DOHH2 (cell line): ENCODE measurements around the gene RSPO1.

Experiments
- H3F3A ChIP-seq: fragments of 200-600 bp; sonication (generic), shearing (Covaris generic); 2 replicates; pipeline ENCODE4 v1.6.0; 2016; ENCODE audit warnings: antibody characterized with exemption, mild to moderate bottlenecking; ENCODE audit not compliant: control insufficient read depth, insufficient read depth
- H3K27ac ChIP-seq: fragments of 200-600 bp; sonication (generic); 2 replicates; pipeline ENCODE4 v1.5.1; 2014; ENCODE audit warnings: low read depth, mild to moderate bottlenecking, low read length, moderate library complexity
- H3K27me3 ChIP-seq: fragments of 200-600 bp; sonication (generic); 2 replicates; pipeline ENCODE4 v1.6.1; 2014; ENCODE audit warnings: mild to moderate bottlenecking, low read length, mixed read lengths; ENCODE audit not compliant: control insufficient read depth
- H3K36me3 ChIP-seq: fragments of 200-600 bp; sonication (generic); 2 replicates; pipeline ENCODE4 v1.6.1; 2014; ENCODE audit warnings: mild to moderate bottlenecking, low read length, moderate library complexity, mixed read lengths; ENCODE audit not compliant: control insufficient read depth
- H3K4me1 ChIP-seq: fragments of 200-600 bp; sonication (generic); 2 replicates; pipeline ENCODE4 v1.6.1; 2014; ENCODE audit warnings: mild to moderate bottlenecking, low read length, mixed read lengths; ENCODE audit not compliant: control insufficient read depth
- H3K4me2 ChIP-seq: fragments of 200-600 bp; sonication (generic); 2 replicates; pipeline ENCODE4 v1.6.0; 2014; ENCODE audit warnings: mild to moderate bottlenecking, low read length, moderate library complexity
- H3K4me3 ChIP-seq: fragments of 200-600 bp; sonication (generic); 2 replicates; pipeline ENCODE4 v1.5.1; 2014; ENCODE audit warnings: mild to moderate bottlenecking, low read length, mixed read lengths
- H3K79me2 ChIP-seq: fragments of 200-600 bp; sonication (generic); 2 replicates; pipeline ENCODE4 v1.6.1; 2014; ENCODE audit warnings: mild to moderate bottlenecking, low read length, mixed read lengths; ENCODE audit not compliant: control insufficient read depth
- H3K9me2 ChIP-seq: fragments of 200-600 bp; sonication (generic); replicated peaks from 2 replicates; pipeline ENCODE4 v1.6.1; 2014; ENCODE audit warnings: mild to moderate bottlenecking, low read length, mixed read lengths; ENCODE audit not compliant: control insufficient read depth
- H3K9me3 ChIP-seq: fragments of 200-600 bp; sonication (generic); 2 replicates; pipeline ENCODE4 v1.6.1; 2014; ENCODE audit warnings: antibody characterized with exemption, low read length, mixed read lengths; ENCODE audit not compliant: control insufficient read depth, insufficient read depth
- H4K20me1 ChIP-seq: fragments of 200-600 bp; sonication (generic); 2 replicates; pipeline ENCODE4 v1.6.0; 2014; ENCODE audit warnings: low read depth, mild to moderate bottlenecking, antibody characterized with exemption, low read length, moderate library complexity; ENCODE audit not compliant: control insufficient read depth, insufficient read depth
- EZH2phosphoT487 ChIP-seq: fragments of 200-600 bp; sonication (generic); IDR thresholded peaks from 2 replicates; pipeline ENCODE4 v1.6.1; 2017; ENCODE audit warnings: borderline replicate concordance, mild to moderate bottlenecking, antibody characterized with exemption, low read length, moderate library complexity, mixed read lengths
- TF ChIP-seq, protein P1 (sequence below): fragments of 200-600 bp; sonication (generic); IDR thresholded peaks from one replicate; pipeline ENCODE4 v1.5.1; 2014; ENCODE audit warnings: antibody characterized with exemption, mild to moderate bottlenecking, low read depth, low read length; ENCODE audit not compliant: poor library complexity, severe bottlenecking

RSPO1 gene

DNA sequence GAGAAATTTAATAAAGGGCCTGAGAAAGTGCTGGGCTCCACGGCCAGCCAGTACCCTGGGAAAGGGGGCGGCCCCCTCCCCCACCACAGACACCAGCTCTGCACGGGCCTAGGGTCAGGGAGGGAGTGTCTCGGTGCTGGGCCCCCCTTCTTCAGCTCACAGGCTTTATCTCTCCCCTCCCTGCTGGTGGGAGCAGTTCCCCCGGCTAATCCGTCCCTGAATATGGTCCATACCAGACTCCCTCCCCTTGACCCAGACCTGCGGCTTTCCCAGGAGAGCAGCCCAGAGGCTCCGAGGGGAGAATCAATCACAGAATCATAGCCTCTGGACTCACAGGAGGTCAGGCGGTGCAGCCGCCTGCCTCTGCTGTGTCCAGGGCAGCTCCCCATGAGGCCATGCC, 26.0 kb upstream of the RSPO1 start:
- no peaks in the 10 kb centered on the region for H3K27me3 ChIP-seq
- no peaks in the 10 kb centered on the region for H3K9me3 ChIP-seq
- H3K4me3 ChIP-seq, result no peak overlapping the region
- no peaks in the 10 kb centered on the region for H3K9me2 ChIP-seq
- no peaks in the 10 kb centered on the region for H3K79me2 ChIP-seq
- no peaks in the 10 kb centered on the region for H3K36me3 ChIP-seq
- no peaks in the 10 kb centered on the region for H3F3A ChIP-seq
- H3K27ac ChIP-seq, result no peak overlapping the region
- no peaks in the 10 kb centered on the region; the same call in 1 of the 2 replicates for H3K4me1 ChIP-seq
- no peak overlapping the region for H3K4me2 ChIP-seq
- TF ChIP-seq, protein P1, sequence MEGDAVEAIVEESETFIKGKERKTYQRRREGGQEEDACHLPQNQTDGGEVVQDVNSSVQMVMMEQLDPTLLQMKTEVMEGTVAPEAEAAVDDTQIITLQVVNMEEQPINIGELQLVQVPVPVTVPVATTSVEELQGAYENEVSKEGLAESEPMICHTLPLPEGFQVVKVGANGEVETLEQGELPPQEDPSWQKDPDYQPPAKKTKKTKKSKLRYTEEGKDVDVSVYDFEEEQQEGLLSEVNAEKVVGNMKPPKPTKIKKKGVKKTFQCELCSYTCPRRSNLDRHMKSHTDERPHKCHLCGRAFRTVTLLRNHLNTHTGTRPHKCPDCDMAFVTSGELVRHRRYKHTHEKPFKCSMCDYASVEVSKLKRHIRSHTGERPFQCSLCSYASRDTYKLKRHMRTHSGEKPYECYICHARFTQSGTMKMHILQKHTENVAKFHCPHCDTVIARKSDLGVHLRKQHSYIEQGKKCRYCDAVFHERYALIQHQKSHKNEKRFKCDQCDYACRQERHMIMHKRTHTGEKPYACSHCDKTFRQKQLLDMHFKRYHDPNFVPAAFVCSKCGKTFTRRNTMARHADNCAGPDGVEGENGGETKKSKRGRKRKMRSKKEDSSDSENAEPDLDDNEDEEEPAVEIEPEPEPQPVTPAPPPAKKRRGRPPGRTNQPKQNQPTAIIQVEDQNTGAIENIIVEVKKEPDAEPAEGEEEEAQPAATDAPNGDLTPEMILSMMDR, result no peak
- no peak for TF ChIP-seq EZH2phosphoT487
- no peaks in the 10 kb centered on the region for H4K20me1 ChIP-seq

DNA sequence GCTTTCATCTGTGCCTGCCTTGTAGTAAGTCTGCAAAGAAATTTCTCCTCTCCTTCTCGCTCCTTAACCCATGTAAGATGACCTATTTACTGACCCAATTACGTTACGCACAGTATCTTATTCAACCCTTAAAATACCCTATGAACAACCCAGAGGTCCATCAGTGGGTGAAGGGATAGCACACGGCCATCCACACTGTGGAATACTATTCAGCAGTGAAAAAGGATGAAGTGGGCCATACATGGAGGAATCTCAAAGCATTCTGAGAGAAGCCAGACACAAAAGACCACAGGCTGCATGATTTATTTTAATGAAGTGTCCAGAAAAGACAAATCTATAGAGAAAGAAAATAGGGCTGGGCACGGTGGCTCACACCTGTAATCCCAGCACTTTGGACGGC, 23.8 kb upstream of the RSPO1 start:
- H3K4me3 ChIP-seq, result no peak overlapping the region
- no peak overlapping the region for H3K27ac ChIP-seq
- no peaks in the 10 kb centered on the region for H3K36me3 ChIP-seq
- H3K9me2 ChIP-seq, result no peaks in the 10 kb centered on the region
- H3K79me2 ChIP-seq, result no peaks in the 10 kb centered on the region
- H3K9me3 ChIP-seq, result no peaks in the 10 kb centered on the region
- H3K4me2 ChIP-seq, result no peak overlapping the region
- H3F3A ChIP-seq, result no peaks in the 10 kb centered on the region
- H3K4me1 ChIP-seq, result no peaks in the 10 kb centered on the region; the same call in 1 of the 2 replicates
- TF ChIP-seq, protein P1, result no peak
- TF ChIP-seq EZH2phosphoT487, result no peak
- H3K27me3 ChIP-seq, result no peaks in the 10 kb centered on the region
- no peaks in the 10 kb centered on the region for H4K20me1 ChIP-seq

DNA sequence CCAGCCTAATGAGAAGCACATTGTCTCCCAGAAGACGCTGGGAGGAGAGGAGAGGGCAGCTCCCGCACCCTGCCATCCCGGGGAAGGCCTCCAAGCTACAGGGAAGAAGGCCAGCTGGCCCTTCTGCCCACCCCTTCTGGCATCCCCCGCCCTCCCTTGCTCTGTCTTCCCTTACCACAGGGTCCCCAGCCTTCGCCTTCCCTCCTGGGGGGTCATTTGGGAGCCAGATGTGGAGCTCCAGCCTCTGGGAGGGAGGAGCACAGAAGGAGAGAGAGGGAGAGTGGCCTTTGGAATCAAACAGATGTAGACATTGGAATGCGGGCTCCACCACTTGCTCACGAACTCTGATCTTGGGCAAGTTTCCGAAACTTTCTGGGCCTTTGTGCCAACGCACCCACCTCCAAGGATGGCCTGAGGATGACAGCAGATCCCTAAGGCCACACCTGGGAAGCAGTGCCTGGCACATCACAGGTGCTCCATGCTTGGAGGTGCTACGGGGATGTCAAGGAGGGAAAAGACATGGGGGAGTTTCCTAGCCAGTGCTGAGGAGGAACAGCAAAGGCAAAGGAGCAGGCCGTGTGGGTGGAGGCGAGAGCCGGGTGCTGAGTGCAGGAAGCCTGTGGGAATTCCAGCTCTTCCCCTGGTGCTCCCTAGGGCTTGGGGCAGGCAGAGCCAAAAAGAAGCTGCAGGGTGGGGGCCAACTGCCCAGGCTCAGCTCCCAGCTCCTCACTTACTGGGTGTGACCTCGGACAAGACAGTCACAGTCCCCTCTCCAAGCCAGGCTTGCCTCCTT, 23.1 kb upstream of the RSPO1 start:
- no peak overlapping the region for H3K4me3 ChIP-seq
- no peaks in the 10 kb centered on the region for H3K79me2 ChIP-seq
- no peaks in the 10 kb centered on the region for H3F3A ChIP-seq
- no peak overlapping the region for H3K27ac ChIP-seq
- no peaks in the 10 kb centered on the region; the same call in 1 of the 2 replicates for H3K4me1 ChIP-seq
- no peak overlapping the region for H3K4me2 ChIP-seq
- H3K9me2 ChIP-seq, result no peaks in the 10 kb centered on the region
- TF ChIP-seq EZH2phosphoT487, result no peak
- TF ChIP-seq, protein P1, result no peak
- no peaks in the 10 kb centered on the region for H4K20me1 ChIP-seq
- no peaks in the 10 kb centered on the region for H3K9me3 ChIP-seq
- H3K27me3 ChIP-seq, result no peaks in the 10 kb centered on the region
- no peaks in the 10 kb centered on the region for H3K36me3 ChIP-seq
